ENCODE results near the gene DNPEP. TPM values are rescaled to one million over a fixed set of nuclear protein-coding genes. Genes with fewer than 3 reads are reported as not detected.
"Not testable (repeated sequence)": the region's sequence is repeated elsewhere in the genome, so short reads cannot be mapped to it uniquely, and the experiment has no call there.

Gene DNPEP
- total RNA-seq, 4 donors from 2014 or later = 35.2 to 88.1 (median 52.6) TPM

- WGBS, 2 donors = 46 to 61% methylated on average over 5 of the region's 5 CpGs
- no peak for TF ChIP-seq POLR2A (IDR thresholded peaks at IDR 0.05)
- no peak for TF ChIP-seq CTCF (IDR thresholded peaks at IDR 0.05)
- no peak for TF ChIP-seq EP300 (IDR thresholded peaks at IDR 0.05)
- no peak for DNase-seq (ENCODE audit: low spot score in 2 of 2)
- no peaks in the 10 kb centered on the region for H3K36me3 ChIP-seq
- H3K9me3 ChIP-seq = no peaks in the 10 kb centered on the region
- H3K27me3 ChIP-seq = no peaks in the 10 kb centered on the region
- H3K27ac ChIP-seq = no peak overlapping the region
- H3K4me3 ChIP-seq = no peak overlapping the region
- H3K4me1 ChIP-seq = no peaks in the 10 kb centered on the region
Observed at GRCh38 chr2:219398721-219399363, 11.1 kb upstream of the DNPEP start.

GRCh38 chr2:219396863-219397457, 9.2 kb upstream of the DNPEP start:
- Histone ChIP-seq H3K27ac (no peak overlapping the region), H3K4me1 (no peaks in the 10 kb centered on the region), H3K4me3 (no peak overlapping the region), H3K27me3 (no peaks in the 10 kb centered on the region), H3K36me3 (no peaks in the 10 kb centered on the region), H3K9me3 (no peaks in the 10 kb centered on the region)
- no peak for DNase-seq (ENCODE audit: low spot score in 2 of 2)
- TF ChIP-seq EP300 (IDR thresholded peaks at IDR 0.05) (no peak), CTCF (IDR thresholded peaks at IDR 0.05) (no peak), POLR2A (IDR thresholded peaks at IDR 0.05) (no peak)
- 53 to 56% methylated on average over 6 of the region's 6 CpGs for WGBS, 2 donors

- Histone ChIP-seq H3K4me3 (no peak overlapping the region), H3K36me3 (no peaks in the 10 kb centered on the region), H3K27me3 (no peaks in the 10 kb centered on the region), H3K9me3 (peaks cover 0 to 2% (median 0%) of the 10 kb centered on the region in 4 donors), H3K27ac (no peak overlapping the region), H3K4me1 (no peaks in the 10 kb centered on the region)
- 93 to 94% methylated on average over 3 of the region's 3 CpGs for WGBS, 2 donors
- TF ChIP-seq CTCF (IDR thresholded peaks at IDR 0.05) = no peak
- DNase-seq (ENCODE audit: low spot score in 2 of 2) = no peak
Observed at GRCh38 chr2:219395609-219396008, 7.9 kb upstream of the DNPEP start.

GRCh38 chr2:219395056-219395455, 7.3 kb upstream of the DNPEP start:
- H3K27me3 ChIP-seq; H3K9me3 ChIP-seq; H3K36me3 ChIP-seq; H3K4me3 ChIP-seq; H3K4me1 ChIP-seq; H3K27ac ChIP-seq; DNase-seq (ENCODE audit: low spot score in 2 of 2): not testable (repeated sequence)
- WGBS, 2 donors = 86 to 95% methylated on average over 9 of the region's 9 CpGs

GRCh38 chr2:219392754-219393153, 5.0 kb upstream of the DNPEP start:
- peaks cover 0 to 5% (median 0%) of the 10 kb centered on the region in 4 donors for H3K4me1 ChIP-seq
- peaks cover 0 to 5% (median 0%) of the 10 kb centered on the region in 4 donors for H3K9me3 ChIP-seq
- no peak overlapping the region for H3K27ac ChIP-seq
- 92 to 94% methylated on average over 9 of the region's 9 CpGs for WGBS, 2 donors
- no peak overlapping the region for H3K4me3 ChIP-seq
- TF ChIP-seq EP300 (IDR thresholded peaks at IDR 0.05) = no peak
- no peak for TF ChIP-seq CTCF (IDR thresholded peaks at IDR 0.05)
- TF ChIP-seq POLR2A (IDR thresholded peaks at IDR 0.05) = no peak
- H3K27me3 ChIP-seq = no peaks in the 10 kb centered on the region
- no peaks in the 10 kb centered on the region for H3K36me3 ChIP-seq
- DNase-seq (ENCODE audit: low spot score in 2 of 2) = no peak
